ENCODE measurements around the gene ABR.

- TF ChIP-seq, protein P1, sequence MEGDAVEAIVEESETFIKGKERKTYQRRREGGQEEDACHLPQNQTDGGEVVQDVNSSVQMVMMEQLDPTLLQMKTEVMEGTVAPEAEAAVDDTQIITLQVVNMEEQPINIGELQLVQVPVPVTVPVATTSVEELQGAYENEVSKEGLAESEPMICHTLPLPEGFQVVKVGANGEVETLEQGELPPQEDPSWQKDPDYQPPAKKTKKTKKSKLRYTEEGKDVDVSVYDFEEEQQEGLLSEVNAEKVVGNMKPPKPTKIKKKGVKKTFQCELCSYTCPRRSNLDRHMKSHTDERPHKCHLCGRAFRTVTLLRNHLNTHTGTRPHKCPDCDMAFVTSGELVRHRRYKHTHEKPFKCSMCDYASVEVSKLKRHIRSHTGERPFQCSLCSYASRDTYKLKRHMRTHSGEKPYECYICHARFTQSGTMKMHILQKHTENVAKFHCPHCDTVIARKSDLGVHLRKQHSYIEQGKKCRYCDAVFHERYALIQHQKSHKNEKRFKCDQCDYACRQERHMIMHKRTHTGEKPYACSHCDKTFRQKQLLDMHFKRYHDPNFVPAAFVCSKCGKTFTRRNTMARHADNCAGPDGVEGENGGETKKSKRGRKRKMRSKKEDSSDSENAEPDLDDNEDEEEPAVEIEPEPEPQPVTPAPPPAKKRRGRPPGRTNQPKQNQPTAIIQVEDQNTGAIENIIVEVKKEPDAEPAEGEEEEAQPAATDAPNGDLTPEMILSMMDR (IDR thresholded peaks at IDR 0.05), result peak; percentile 98
- TF ChIP-seq ZFX (IDR thresholded peaks at IDR 0.05; ENCODE audit: borderline replicate concordance), result no peak
Observed at GRCh38 chr17:996554-997344, 183.0 kb downstream of the ABR start, which contains the start of gene TIMM22.

Measured in 22Rv1 (cell line).